K562 (cell line): ENCODE data around the gene EGLN1. TPM values are rescaled to one million over a fixed set of nuclear protein-coding genes. Genes with fewer than 3 reads are reported as not detected.
A peak's percentile ranks its signal among the peaks of the same experiment; 100 is the strongest.

Experiments
- ESRRB ChIP-seq: fragments of 250-450 bp; sonication (Bioruptor Pico); IDR thresholded peaks from 2 replicates; pipeline ENCODE4 v1.5.0; 2020; ENCODE audit warnings: mild to moderate bottlenecking, moderate library complexity, borderline replicate concordance
- PRDM10 ChIP-seq: fragments of 450-650 bp; IDR thresholded peaks from 2 replicates; pipeline ENCODE4 v1.6.1; 2018; ENCODE audit not compliant: partially characterized antibody
- ZEB2 ChIP-seq: fragments of 450-650 bp; IDR thresholded peaks from 2 replicates; pipeline ENCODE4 v1.6.1; 2016
- ZNF224 ChIP-seq: sonication (generic); formaldehyde crosslinking; IDR thresholded peaks from 2 replicates; pipeline ENCODE4 v1.8.0; 2022; ENCODE audit warnings: mild to moderate bottlenecking, missing genetic modification reagents
- polyA plus RNA-seq, 8 experiments: library from polyadenylated mRNA; depleted of rRNA in 4 of 8; stranded (reverse) in 5 of 8; unstranded in 3 of 8; fragments of >200 nt; fragmentation: Nextera tagmentation in 2 of 8; fragmentation: Illumina TruSeq in 1 of 8; extraction: Ambion mirVana in 2 of 8; extraction: Trizol in 1 of 8; gene quantifications; 2 replicates each; pipeline versions ENCODE4 v1.2.1 to v1.2.3, GENCODE V29; 2011 to 2014; ENCODE audit warnings: inconsistent platforms in 1 of 8, missing spikeins in 1 of 8
- total RNA-seq, 7 experiments: library from RNA; depleted of rRNA in 6 of 7; stranded (reverse); fragments of >200 nt in 6 of 7; fragmentation: Illumina TruSeq in 2 of 7; extraction: Trizol in 2 of 7; gene quantifications; 2 replicates each; pipeline versions ENCODE4 v1.2.1 to v1.2.3, GENCODE V29; 2011 to 2021; ENCODE audit warnings: low replicate concordance in 1 of 7
- TF ChIP-seq, protein P1 (sequence below): fragments of 250-450 bp; sonication (Bioruptor Pico); IDR thresholded peaks from 2 replicates; pipeline ENCODE4 v1.5.0; 2021; ENCODE audit warnings: mild to moderate bottlenecking, moderate library complexity

Gene EGLN1
- total and polyA plus RNA-seq, 9 of the 15 experiments (the other 6 are each of a cell fraction or from before 2014, with no cell fraction given), result 5.2 to 54.3 (median 24.6) TPM

- TF ChIP-seq, protein P1, sequence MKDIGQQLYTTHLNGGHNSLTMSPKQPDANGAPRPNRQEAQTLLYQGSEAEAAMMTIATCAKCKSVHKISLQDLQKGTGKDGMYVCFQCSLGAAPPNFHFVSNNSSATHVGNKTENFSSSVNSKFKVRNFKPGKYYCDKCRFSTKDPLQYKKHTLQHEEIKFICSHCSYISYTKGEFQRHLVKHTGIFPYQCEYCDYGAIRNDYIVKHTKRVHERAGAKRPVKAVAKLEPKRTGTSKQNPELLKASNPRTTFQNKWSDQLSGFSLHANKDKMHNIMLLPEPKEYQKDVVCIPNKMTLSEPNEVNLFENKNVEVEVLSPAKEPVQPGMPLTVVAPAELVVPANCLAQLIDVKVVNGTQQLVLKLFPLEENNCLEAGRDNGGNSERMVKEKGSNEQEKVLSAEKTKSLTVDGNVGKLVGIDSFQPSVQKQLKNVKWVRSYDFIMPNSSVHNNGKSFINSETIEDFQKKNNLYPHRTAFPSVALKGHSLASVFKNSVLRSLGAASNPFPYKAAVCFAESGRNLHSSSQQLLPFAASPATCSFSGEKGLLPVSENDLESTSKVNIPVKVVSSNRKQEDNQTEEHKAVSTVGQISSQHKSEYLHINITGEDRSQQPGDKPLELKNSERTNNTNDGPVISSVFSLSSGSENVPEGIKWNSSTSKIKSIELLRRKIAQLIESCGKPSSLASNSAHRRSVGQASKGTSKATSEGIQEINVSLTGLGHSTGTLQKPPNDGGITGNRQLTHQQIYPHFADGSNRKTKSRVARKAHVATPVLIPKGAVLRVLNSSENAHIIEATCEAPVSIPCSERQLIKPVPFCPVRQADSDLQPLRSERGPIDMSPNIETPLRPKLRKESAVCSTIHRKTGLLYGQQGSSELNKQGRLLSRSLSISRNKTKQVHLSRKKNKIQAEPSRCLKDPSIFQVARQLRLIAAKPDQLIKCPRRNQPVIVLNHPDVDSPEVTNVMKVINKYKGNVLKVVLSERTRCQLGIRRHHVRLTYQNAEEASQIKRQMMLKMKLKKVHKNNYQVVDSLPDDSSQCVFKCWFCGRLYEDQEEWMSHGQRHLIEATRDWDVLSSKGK (CRISPR knock-in tag), result no peak
- no peak for TF ChIP-seq PRDM10
- TF ChIP-seq ZNF224 (CRISPR knock-in tag), result no peak
- TF ChIP-seq ESRRB (CRISPR knock-in tag), result 0 out of 2 replicates have a peak, but pooled peaks have one; percentile 23
- 0 out of 2 replicates have a peak, but pooled peaks have one; percentile 43 for TF ChIP-seq ZEB2
Measured at GRCh38 chr1:231357831-231358354, 64.2 kb downstream of the EGLN1 start (continued).
